ENCODE results near the gene ZBTB11.
A peak's percentile ranks its signal among the peaks of the same experiment; 100 is the strongest.
"Not testable (repeated sequence)": the region's sequence is repeated elsewhere in the genome, so short reads cannot be mapped to it uniquely, and the experiment has no call there.

The ZBTB11 gene

DNA sequence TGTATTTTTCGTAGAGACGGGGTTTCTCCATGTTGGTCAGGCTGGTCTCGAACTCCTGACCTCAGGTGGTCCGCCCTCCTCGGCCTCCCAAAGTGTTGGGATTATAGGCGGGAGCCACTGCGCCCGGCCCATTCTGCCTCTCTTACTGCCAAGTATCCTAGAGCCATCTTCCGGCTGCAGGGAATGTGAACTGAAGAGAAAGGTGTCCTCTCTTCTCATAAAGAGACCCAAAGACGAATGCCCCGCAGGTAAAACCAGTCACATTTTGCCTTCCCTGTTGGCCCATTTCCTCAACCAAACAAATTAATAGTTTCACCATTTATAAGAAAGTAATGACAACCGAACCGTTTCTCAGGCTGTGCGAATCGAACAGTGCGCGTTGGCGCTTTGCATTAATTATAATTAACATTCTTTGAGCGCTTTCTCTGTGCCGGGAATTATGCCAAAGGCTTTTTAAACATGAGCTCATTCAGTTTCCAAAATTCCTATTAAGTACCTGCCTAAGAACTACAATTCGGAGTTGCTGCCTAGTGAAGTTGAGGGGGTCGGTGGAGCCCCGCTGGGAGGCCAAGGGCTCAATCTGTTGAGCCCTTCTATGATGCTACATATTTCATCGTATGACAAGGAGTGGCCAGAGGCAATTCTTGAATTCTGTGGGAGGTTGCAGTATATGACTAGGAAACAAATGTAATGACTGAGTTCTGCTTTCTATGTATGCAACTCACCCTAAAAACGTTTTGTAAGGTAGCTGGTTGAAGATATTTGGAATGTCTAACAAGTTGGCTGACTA lies 10.4 kb upstream of the ZBTB11 start:
- H3K4me3 ChIP-seq (replicated peaks; ENCODE audit: low read depth, low read length) = peak overlapping the region; percentile 78
- no peak for DNase-seq (ENCODE audit: extremely low read depth, low read depth)
- TF ChIP-seq, protein P1, sequence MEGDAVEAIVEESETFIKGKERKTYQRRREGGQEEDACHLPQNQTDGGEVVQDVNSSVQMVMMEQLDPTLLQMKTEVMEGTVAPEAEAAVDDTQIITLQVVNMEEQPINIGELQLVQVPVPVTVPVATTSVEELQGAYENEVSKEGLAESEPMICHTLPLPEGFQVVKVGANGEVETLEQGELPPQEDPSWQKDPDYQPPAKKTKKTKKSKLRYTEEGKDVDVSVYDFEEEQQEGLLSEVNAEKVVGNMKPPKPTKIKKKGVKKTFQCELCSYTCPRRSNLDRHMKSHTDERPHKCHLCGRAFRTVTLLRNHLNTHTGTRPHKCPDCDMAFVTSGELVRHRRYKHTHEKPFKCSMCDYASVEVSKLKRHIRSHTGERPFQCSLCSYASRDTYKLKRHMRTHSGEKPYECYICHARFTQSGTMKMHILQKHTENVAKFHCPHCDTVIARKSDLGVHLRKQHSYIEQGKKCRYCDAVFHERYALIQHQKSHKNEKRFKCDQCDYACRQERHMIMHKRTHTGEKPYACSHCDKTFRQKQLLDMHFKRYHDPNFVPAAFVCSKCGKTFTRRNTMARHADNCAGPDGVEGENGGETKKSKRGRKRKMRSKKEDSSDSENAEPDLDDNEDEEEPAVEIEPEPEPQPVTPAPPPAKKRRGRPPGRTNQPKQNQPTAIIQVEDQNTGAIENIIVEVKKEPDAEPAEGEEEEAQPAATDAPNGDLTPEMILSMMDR (IDR thresholded peaks at IDR 0.05; ENCODE audit: low read depth, low read length, missing control alignments) = no peak

- TF ChIP-seq, protein P1 (IDR thresholded peaks at IDR 0.05; ENCODE audit: low read depth, low read length, missing control alignments) = no peak
- H3K4me3 ChIP-seq (replicated peaks; ENCODE audit: low read depth, low read length) = peak overlapping the region; percentile 78
- no peak for DNase-seq (ENCODE audit: extremely low read depth, low read depth)
These were observed 9.0 kb upstream of the ZBTB11 start for GRCh38 chr3:101685870-101686307.

DNA sequence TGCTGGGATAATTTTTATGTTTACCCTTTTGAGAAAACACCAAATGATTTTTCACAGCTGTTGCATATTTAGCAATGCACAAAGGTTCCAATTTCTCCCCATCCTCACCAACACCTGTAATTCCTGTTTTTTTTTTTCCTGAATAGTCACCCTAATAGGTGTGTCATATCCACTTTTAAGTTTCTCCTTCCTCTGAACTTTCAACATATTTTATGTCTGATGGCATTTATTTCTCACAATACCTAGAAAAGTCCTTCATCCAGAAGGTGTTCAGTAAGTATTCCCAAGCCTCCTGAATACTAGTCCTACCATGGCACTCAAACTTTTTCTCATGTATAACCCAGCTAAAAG lies 8.1 kb upstream of the ZBTB11 start:
- peak overlapping the region; percentile 78 for H3K4me3 ChIP-seq (replicated peaks; ENCODE audit: low read depth, low read length)
- no peak for DNase-seq (ENCODE audit: extremely low read depth, low read depth)
- TF ChIP-seq, protein P1 (IDR thresholded peaks at IDR 0.05; ENCODE audit: low read depth, low read length, missing control alignments) = no peak

GRCh38 chr3:101680466-101680865 lies 3.5 kb upstream of the ZBTB11 start:
- DNase-seq (ENCODE audit: extremely low read depth, low read depth) = no peak
- TF ChIP-seq, protein P1 (IDR thresholded peaks at IDR 0.05; ENCODE audit: low read depth, low read length, missing control alignments) = no peak

DNA sequence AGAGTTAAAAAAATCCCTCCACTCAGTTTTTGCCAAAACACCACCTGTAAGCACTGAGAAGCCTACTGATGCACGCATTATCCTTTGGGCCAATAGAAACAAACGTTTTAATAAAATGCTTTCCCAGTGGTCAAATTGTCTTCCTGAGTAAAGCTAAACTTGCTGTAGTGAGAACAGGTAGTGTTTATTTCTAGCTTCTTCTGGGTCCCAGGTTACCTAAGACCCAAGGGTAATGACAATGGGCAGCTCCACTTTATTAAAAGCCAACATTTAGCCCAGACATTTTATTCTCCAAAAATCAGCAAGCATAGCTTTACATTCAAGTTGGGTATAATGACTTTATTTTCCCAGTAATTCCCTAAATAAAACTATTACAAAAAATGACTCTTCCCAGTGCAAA lies 1.9 kb upstream of the ZBTB11 start:
- not testable (repeated sequence) for DNase-seq (ENCODE audit: extremely low read depth, low read depth); H3K4me3 ChIP-seq (replicated peaks; ENCODE audit: low read depth, low read length)

More at GRCh38 chr3:101680466-101680865, 3.5 kb upstream of the ZBTB11 start:
- H3K4me3 ChIP-seq (replicated peaks; ENCODE audit: low read depth, low read length) = no peak overlapping the region

GRCh38 chr3:101677436-101678286 lies 729 bp upstream of the ZBTB11 start:
- TF ChIP-seq, protein P1 (IDR thresholded peaks at IDR 0.05; ENCODE audit: low read depth, low read length, missing control alignments) = no peak
- peak overlapping the region; percentile 100 for H3K4me3 ChIP-seq (replicated peaks; ENCODE audit: low read depth, low read length)
- DNase-seq (ENCODE audit: extremely low read depth, low read depth) = no peak

DNA sequence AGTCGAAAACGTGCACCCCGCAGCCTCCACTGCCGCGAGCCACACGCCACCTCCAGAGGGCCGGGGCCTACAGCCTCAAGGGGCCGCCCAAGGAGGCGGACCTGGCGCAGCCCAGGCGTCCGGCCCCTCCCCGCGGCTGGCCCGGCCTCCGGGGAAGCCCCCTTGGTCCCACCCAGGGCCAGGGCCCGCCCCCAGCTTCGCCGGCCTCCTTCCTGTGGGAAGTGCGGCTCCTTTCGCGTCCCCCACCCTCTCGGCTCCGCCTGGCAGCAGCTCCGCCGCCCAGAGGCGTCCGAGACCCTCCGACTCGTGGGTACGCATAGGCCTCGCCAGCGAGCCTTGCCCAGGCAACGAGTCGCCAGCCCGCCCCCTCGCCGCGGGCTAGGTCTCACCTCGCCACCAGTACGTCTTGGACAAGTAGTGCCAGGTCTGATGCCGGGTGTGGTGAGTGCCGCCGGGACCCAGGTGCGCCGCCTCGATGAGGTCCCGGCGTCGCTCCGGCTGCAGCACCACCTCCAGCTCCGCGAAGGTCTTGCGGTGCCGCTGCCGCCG lies 642 bp downstream of the ZBTB11 start:
- DNase-seq (ENCODE audit: extremely low read depth, low read depth) = peak; percentile 79
- TF ChIP-seq, protein P1 (IDR thresholded peaks at IDR 0.05; ENCODE audit: low read depth, low read length, missing control alignments) = no peak

More for the DNA sequence above, 642 bp downstream of the ZBTB11 start:
- H3K4me3 ChIP-seq (replicated peaks; ENCODE audit: low read depth, low read length) = peak overlapping the region; percentile 100
